D721Med (cell line): ENCODE measurements around the gene LIMK1.

Experiments used
- DNase-seq: peaks from one replicate; pipeline ENCODE4 v3.0.0; 2011; ENCODE audit warnings: low spot score; ENCODE audit not compliant: insufficient read length
- FAIRE-seq: peaks from 2 replicates; lab custom pipeline; 2011; peaks lifted over from hg19 to GRCh38; lab: Jason Lieb, UNC
- CTCF ChIP-seq: IDR thresholded peaks from 2 replicates; pipeline ENCODE4 v1.5.1; 2012; ENCODE audit warnings: mild to moderate bottlenecking, control low read depth; ENCODE audit not compliant: insufficient read depth; ENCODE audit errors: missing control alignments

The LIMK1 gene

GRCh38 chr7:74129887-74130286 lies 46.3 kb downstream of the LIMK1 start:
- DNase-seq (no peak), FAIRE-seq (no peak)
- no peak for TF ChIP-seq CTCF

GRCh38 chr7:74130518-74130917 lies 46.9 kb downstream of the LIMK1 start:
- no peak for DNase-seq
- TF ChIP-seq CTCF: no peak
- no peak for FAIRE-seq

- DNase-seq (no peak), FAIRE-seq (no peak)
- no peak for TF ChIP-seq CTCF
Measured at GRCh38 chr7:74134117-74134620, 50.6 kb downstream of the LIMK1 start.

- FAIRE-seq: no peak
- no peak for TF ChIP-seq CTCF
- no peak for DNase-seq
Measured at GRCh38 chr7:74138334-74138867, 54.8 kb downstream of the LIMK1 start.

GRCh38 chr7:74138945-74139843 lies 55.6 kb downstream of the LIMK1 start:
- no peak for FAIRE-seq
- TF ChIP-seq CTCF: no peak
- no peak for DNase-seq

- FAIRE-seq (no peak), DNase-seq (no peak)
- no peak for TF ChIP-seq CTCF
Measured at GRCh38 chr7:74141705-74142104, 58.1 kb downstream of the LIMK1 start.

- DNase-seq (no peak), FAIRE-seq (no peak)
- no peak for TF ChIP-seq CTCF
Measured at GRCh38 chr7:74143383-74143782, 59.8 kb downstream of the LIMK1 start.
